IMR-90 (cell line): ENCODE measurements around the gene CYP39A1.

Experiments
- BHLHE40 ChIP-seq: fragments of 150-350 bp; IDR thresholded peaks from 2 replicates; pipeline ENCODE4 v1.6.1; 2016; ENCODE audit warnings: mild to moderate bottlenecking, low read depth, low read length
- ELK1 ChIP-seq: fragments of 150-350 bp; IDR thresholded peaks from 2 replicates; pipeline ENCODE4 v1.6.1; 2016; ENCODE audit warnings: low read depth, mild to moderate bottlenecking, low read length, moderate library complexity, borderline replicate concordance
- MAFK ChIP-seq: IDR thresholded peaks from 2 replicates; pipeline ENCODE4 v1.6.1; 2012; ENCODE audit warnings: low read depth, low read length, improper control_type of control experiment
- MXI1 ChIP-seq: IDR thresholded peaks from 2 replicates; pipeline ENCODE4 v1.6.1; 2012; ENCODE audit warnings: low read depth, mild to moderate bottlenecking, low read length, moderate library complexity, borderline replicate concordance
- NFE2L2 ChIP-seq: fragments of 150-350 bp; IDR thresholded peaks from 2 replicates; pipeline ENCODE4 v1.6.1; 2016; ENCODE audit warnings: low read depth, mild to moderate bottlenecking, low read length
- POLR2A ChIP-seq: IDR thresholded peaks from 2 replicates; pipeline ENCODE4 v1.6.1; 2012; ENCODE audit warnings: mild to moderate bottlenecking, low read depth, low read length
- RAD21 ChIP-seq: IDR thresholded peaks from 2 replicates; pipeline ENCODE4 v1.6.1; 2012; ENCODE audit warnings: low read length, improper control_type of control experiment
- RFX5 ChIP-seq: IDR thresholded peaks from 2 replicates; pipeline ENCODE4 v1.8.0; 2012; ENCODE audit warnings: low read depth, mild to moderate bottlenecking, low read length, moderate library complexity
- SMC3 ChIP-seq: fragments of 150-350 bp; IDR thresholded peaks from 2 replicates; pipeline ENCODE4 v1.6.1; 2016; ENCODE audit warnings: low read depth, mild to moderate bottlenecking, antibody characterized with exemption, low read length, moderate library complexity
- TF ChIP-seq, protein P1 (sequence below): conservative IDR thresholded peaks from 2 replicates; pipeline ENCODE4 v1.5.1; 2012; ENCODE audit warnings: mild to moderate bottlenecking, low read depth, low read length, improper control_type of control experiment

- TF ChIP-seq, protein P1, sequence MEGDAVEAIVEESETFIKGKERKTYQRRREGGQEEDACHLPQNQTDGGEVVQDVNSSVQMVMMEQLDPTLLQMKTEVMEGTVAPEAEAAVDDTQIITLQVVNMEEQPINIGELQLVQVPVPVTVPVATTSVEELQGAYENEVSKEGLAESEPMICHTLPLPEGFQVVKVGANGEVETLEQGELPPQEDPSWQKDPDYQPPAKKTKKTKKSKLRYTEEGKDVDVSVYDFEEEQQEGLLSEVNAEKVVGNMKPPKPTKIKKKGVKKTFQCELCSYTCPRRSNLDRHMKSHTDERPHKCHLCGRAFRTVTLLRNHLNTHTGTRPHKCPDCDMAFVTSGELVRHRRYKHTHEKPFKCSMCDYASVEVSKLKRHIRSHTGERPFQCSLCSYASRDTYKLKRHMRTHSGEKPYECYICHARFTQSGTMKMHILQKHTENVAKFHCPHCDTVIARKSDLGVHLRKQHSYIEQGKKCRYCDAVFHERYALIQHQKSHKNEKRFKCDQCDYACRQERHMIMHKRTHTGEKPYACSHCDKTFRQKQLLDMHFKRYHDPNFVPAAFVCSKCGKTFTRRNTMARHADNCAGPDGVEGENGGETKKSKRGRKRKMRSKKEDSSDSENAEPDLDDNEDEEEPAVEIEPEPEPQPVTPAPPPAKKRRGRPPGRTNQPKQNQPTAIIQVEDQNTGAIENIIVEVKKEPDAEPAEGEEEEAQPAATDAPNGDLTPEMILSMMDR = no peak
- no peak for TF ChIP-seq RAD21
- TF ChIP-seq NFE2L2 = no peak
- TF ChIP-seq SMC3 = no peak
- no peak for TF ChIP-seq RFX5
- no peak for TF ChIP-seq POLR2A
- TF ChIP-seq BHLHE40 = no peak
- TF ChIP-seq MXI1 = no peak
- no peak for TF ChIP-seq MAFK
- no peak for TF ChIP-seq ELK1
These were observed 46.3 kb downstream of the CYP39A1 start for GRCh38 chr6:46606338-46606737.
